ENCODE measurements around the gene ZC3H14. TPM values are rescaled to one million over a fixed set of nuclear protein-coding genes. Genes with fewer than 3 reads are reported as not detected.

ZC3H14 gene
- total RNA-seq, 1 experiment from 2014 or later: 78.0 TPM

DNA sequence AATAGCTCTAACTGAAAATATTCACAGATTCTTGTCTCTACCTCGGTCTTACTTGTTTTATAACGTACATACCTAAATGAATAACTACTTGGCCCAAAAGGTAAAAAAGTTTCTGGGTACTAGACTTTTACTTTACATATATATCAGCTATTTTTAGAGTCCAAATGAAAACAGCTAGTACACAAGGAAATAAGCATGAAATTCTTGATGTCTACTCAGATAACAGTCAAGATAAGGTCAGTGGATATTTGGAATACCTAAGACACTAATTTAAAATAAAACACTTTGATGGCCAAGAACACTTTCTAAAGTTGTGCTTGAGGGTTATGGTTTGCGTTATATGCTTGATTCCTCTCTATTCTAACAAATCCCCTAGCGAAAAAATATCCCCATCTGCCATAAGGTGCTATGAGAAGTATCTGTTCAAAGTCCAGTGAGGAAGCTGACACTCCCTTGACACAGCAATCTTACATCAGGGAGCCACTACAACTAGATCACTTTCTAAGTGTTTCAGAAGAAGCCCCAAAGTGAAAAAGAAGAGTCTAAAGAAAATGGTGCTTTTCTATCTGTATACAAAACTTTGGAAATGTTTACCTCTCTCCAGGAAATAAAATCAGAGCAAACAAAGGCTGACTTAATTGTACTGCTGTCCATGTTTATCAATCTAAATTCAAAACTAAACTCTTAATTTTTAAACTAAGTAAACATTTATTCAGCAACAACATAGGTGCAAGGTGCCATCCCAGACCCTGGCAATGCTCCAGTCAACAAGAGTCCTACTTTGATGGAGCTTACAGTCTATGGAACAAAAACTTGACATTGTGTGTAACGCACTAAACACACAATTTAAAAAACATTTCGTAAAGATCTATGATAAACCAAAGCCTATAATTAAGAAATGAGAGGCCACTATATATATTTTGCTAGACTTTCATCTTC, 19.7 kb upstream of the ZC3H14 start:
- H3K9me3 ChIP-seq (replicated peaks): no peaks in the 10 kb centered on the region
- no peak overlapping the region for H3K4me3 ChIP-seq
- peaks cover 39% of the 10 kb centered on the region for H3K36me3 ChIP-seq
- H3K4me1 ChIP-seq: peaks cover 33% of the 10 kb centered on the region
- DNase-seq: no peak
- no peaks in the 10 kb centered on the region for H3K27me3 ChIP-seq
- H3K27ac ChIP-seq: peak overlapping the region; percentile 7; the same call in 1 of the 2 replicates

GRCh38 chr14:88545256-88545655, 17.6 kb upstream of the ZC3H14 start:
- H3K4me3 ChIP-seq: no peak overlapping the region

GRCh38 chr14:88546621-88547385, 16.0 kb upstream of the ZC3H14 start:
- H3K9me3 ChIP-seq (replicated peaks): no peaks in the 10 kb centered on the region
- peaks cover 50% of the 10 kb centered on the region for H3K36me3 ChIP-seq
- no peak overlapping the region for H3K4me3 ChIP-seq
- DNase-seq: peak; percentile 29 to 72
- H3K27me3 ChIP-seq: no peaks in the 10 kb centered on the region
- H3K4me1 ChIP-seq: peaks cover 40% of the 10 kb centered on the region
- H3K27ac ChIP-seq: peak overlapping the region; percentile 50

More at GRCh38 chr14:88545256-88545655, 17.6 kb upstream of the ZC3H14 start:
- no peaks in the 10 kb centered on the region for H3K9me3 ChIP-seq (replicated peaks)
- H3K27ac ChIP-seq: no peak overlapping the region
- H3K4me1 ChIP-seq: peaks cover 40% of the 10 kb centered on the region
- DNase-seq: no peak
- no peaks in the 10 kb centered on the region for H3K27me3 ChIP-seq
- H3K36me3 ChIP-seq: peaks cover 45% of the 10 kb centered on the region

DNA sequence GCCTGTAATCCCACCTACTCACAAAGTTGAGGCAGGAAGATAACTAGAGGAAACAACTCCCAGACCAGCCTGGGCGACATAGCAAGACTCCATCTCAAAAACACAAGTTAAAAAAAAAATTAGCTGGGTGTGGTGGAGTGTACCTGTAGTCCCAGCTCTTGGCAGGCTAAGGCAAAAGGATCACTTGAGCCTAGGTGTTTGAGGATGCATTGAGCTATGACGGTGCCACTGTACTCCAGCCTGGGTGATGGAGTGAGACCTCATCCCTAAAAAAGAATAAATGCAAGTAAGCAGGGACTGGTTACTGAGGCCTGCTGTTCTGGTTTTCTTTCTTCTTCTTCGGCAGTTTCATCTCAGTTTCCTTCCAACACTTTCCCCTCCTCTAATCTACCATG, 15.5 kb upstream of the ZC3H14 start:
- no peak for DNase-seq
- Histone ChIP-seq H3K27ac (peak overlapping the region; percentile 50; the same call in 1 of the 2 replicates), H3K27me3 (no peaks in the 10 kb centered on the region), H3K4me3 (no peak overlapping the region), H3K4me1 (peaks cover 38% of the 10 kb centered on the region), H3K36me3 (peaks cover 45% of the 10 kb centered on the region), H3K9me3 (replicated peaks) (no peaks in the 10 kb centered on the region)

- peaks cover 31% of the 10 kb centered on the region for H3K36me3 ChIP-seq
Measured at GRCh38 chr14:88550078-88550477, 12.8 kb upstream of the ZC3H14 start.

GRCh38 chr14:88551094-88551870, 11.6 kb upstream of the ZC3H14 start:
- no peak for DNase-seq
- Histone ChIP-seq H3K4me3 (no peak overlapping the region), H3K36me3 (peaks cover 21% of the 10 kb centered on the region), H3K27me3 (no peaks in the 10 kb centered on the region), H3K27ac (no peak overlapping the region), H3K4me1 (peaks cover 44% of the 10 kb centered on the region), H3K9me3 (replicated peaks) (no peaks in the 10 kb centered on the region)

More at GRCh38 chr14:88550078-88550477, 12.8 kb upstream of the ZC3H14 start:
- DNase-seq: no peak
- H3K4me3 ChIP-seq: no peak overlapping the region
- no peaks in the 10 kb centered on the region for H3K27me3 ChIP-seq
- H3K9me3 ChIP-seq (replicated peaks): no peaks in the 10 kb centered on the region
- H3K27ac ChIP-seq: no peak overlapping the region
- H3K4me1 ChIP-seq: peaks cover 32% of the 10 kb centered on the region

- Histone ChIP-seq H3K4me3 (no peak overlapping the region), H3K27ac (no peak overlapping the region), H3K36me3 (peaks cover 21% of the 10 kb centered on the region), H3K4me1 (peaks cover 46% of the 10 kb centered on the region), H3K27me3 (no peaks in the 10 kb centered on the region), H3K9me3 (replicated peaks) (no peaks in the 10 kb centered on the region)
- no peak for DNase-seq
Measured at GRCh38 chr14:88551980-88552431, 10.8 kb upstream of the ZC3H14 start.

- Histone ChIP-seq H3K4me3 (peak overlapping the region; percentile 88), H3K9me3 (replicated peaks) (no peaks in the 10 kb centered on the region), H3K27me3 (no peaks in the 10 kb centered on the region), H3K4me1 (peaks cover 41% of the 10 kb centered on the region), H3K36me3 (peaks cover 21% of the 10 kb centered on the region), H3K27ac (no peak overlapping the region)
- DNase-seq: no peak
Measured at GRCh38 chr14:88552876-88553275, 10.0 kb upstream of the ZC3H14 start.

GRCh38 chr14:88553886-88554456, 8.9 kb upstream of the ZC3H14 start:
- no peak for DNase-seq
- Histone ChIP-seq H3K9me3 (replicated peaks) (no peaks in the 10 kb centered on the region), H3K4me1 (peaks cover 31% of the 10 kb centered on the region), H3K27me3 (no peaks in the 10 kb centered on the region), H3K36me3 (peaks cover 14% of the 10 kb centered on the region), H3K27ac (peak overlapping the region; percentile 79), H3K4me3 (peak overlapping the region; percentile 88)

DNA sequence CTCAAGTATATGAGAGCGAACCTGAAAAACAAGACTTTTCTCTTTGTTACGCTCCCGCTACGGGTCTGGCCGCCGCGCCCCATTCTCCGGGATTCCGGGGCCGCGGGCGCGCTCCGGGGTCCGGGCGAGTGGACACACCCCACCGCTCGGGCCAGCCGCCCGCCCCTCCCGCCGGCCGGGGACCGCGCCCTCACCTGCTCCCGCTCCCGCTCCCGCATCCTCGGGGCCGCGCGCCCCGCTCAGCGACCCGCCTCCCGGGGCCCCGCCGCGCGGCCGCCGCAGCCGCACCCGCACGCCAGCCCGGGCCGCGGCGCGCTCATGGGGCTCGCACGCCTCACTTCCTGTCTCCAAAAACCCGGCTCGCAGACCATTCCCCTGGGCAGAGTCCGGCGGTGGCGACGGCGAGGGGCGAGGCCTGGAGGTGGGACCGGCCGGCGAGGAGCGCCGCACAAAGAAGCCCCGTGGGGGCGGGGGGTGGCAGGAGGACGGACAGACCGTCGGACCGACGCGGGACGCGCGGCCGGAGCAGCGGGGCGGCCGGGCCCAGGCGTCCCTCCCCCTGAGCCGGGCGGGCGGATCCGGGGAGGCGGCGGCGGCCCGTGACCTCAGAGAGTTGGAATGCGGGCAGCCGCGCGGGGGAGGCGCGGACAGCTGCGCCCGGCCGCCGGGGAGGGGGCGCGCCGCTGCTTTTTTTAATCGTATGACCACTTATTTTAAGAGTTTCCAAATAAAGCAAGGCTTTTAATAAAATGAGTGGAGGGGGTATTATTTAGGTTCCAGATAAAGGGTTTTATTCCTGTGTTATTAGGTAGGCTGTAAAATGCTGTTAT, 8.2 kb upstream of the ZC3H14 start, which contains the start of gene PTPN21:
TSS of gene PTPN21 (minus strand) at position 551 of the 830 bp plus-strand sequence. CDS start 4,590 bp downstream, outside the sequence.
- Histone ChIP-seq H3K27me3 (no peaks in the 10 kb centered on the region), H3K36me3 (peaks cover 11% of the 10 kb centered on the region), H3K9me3 (replicated peaks) (no peaks in the 10 kb centered on the region), H3K27ac (peak within 1 kb of the TSS; percentile 79), H3K4me1 (peaks cover 31% of the 10 kb centered on the region), H3K4me3 (peak within 1 kb of the TSS; percentile 88)
- peak; percentile 76 to 81 for DNase-seq

- peak; percentile 32 to 50 for DNase-seq
- no peaks in the 10 kb centered on the region for H3K9me3 ChIP-seq (replicated peaks)
- H3K27me3 ChIP-seq: no peaks in the 10 kb centered on the region
- no peaks in the 10 kb centered on the region for H3K36me3 ChIP-seq
- H3K4me1 ChIP-seq: peaks cover 31% of the 10 kb centered on the region
- no peak overlapping the region; the same call in 1 of the 2 replicates for H3K27ac ChIP-seq
- H3K4me3 ChIP-seq: no peak overlapping the region
Measured at GRCh38 chr14:88556581-88556980, 6.3 kb upstream of the ZC3H14 start.

GRCh38 chr14:88559852-88560251, 3.0 kb upstream of the ZC3H14 start:
- Histone ChIP-seq H3K27me3 (no peaks in the 10 kb centered on the region), H3K4me1 (peaks cover 25% of the 10 kb centered on the region), H3K36me3 (peaks cover 5% of the 10 kb centered on the region), H3K4me3 (no peak overlapping the region), H3K9me3 (replicated peaks) (no peaks in the 10 kb centered on the region), H3K27ac (no peak overlapping the region)
- peak in 1 of 2 experiments; percentile 34 for DNase-seq

DNA sequence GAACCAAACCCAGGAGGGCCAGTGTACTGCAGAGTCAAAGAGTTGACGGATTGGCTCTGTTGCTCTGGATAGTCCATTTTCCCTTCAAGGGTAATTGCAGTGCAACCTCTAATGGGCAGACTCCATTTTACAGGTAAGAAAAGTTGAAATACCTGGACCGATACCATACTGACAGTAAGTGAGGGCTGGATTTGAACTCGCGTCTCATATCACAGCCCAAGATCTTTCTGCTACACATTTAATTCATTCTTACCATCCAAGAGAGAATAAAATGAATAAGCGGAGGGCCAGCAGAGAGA, 356 bp upstream of the ZC3H14 start:
- Histone ChIP-seq H3K27ac (no peak overlapping the region; the same call in 1 of the 2 replicates), H3K9me3 (replicated peaks) (no peaks in the 10 kb centered on the region), H3K4me3 (peak overlapping the region; percentile 89), H3K4me1 (peaks cover 4% of the 10 kb centered on the region), H3K27me3 (no peaks in the 10 kb centered on the region), H3K36me3 (peaks cover 14% of the 10 kb centered on the region)
- DNase-seq: no peak

All from SJCRH30 (cell line).